IPS-NIHi7 (cell line): Measurements from ENCODE around the gene B4GALNT4.
"Not testable (repeated sequence)": the region's sequence is repeated elsewhere in the genome, so short reads cannot be mapped to it uniquely, and the experiment has no call there.

Experiments
- DNase-seq: peaks from one replicate; pipeline ENCODE4 v3.0.0; 2012; ENCODE audit warnings: mixed read lengths; ENCODE audit errors: extremely low spot score

B4GALNT4 gene

GRCh38 chr11:392102-392777, 22.9 kb downstream of the B4GALNT4 start:
- no peak for DNase-seq

GRCh38 chr11:393219-394033, 24.1 kb downstream of the B4GALNT4 start:
- no peak for DNase-seq

- DNase-seq = peak; percentile 86
These were observed 24.9 kb downstream of the B4GALNT4 start, which contains the start of gene PKP3 for GRCh38 chr11:394034-394857. Gene PKP3, plus strand, starts transcription at chr11:394209. Its CDS starts 84 bp downstream, at chr11:394293.

- no peak for DNase-seq
These were observed 25.8 kb downstream of the B4GALNT4 start for GRCh38 chr11:394858-395655.

- no peak for DNase-seq
These were observed 26.6 kb downstream of the B4GALNT4 start for GRCh38 chr11:395866-396265.

GRCh38 chr11:396511-396947, 27.2 kb downstream of the B4GALNT4 start:
- peak; percentile 50 for DNase-seq

GRCh38 chr11:396948-397548, 27.7 kb downstream of the B4GALNT4 start:
- no peak for DNase-seq

- no peak for DNase-seq
These were observed 29.5 kb downstream of the B4GALNT4 start for GRCh38 chr11:398826-399225.

- DNase-seq = no peak
These were observed 30.5 kb downstream of the B4GALNT4 start for GRCh38 chr11:399731-400211.

- no peak for DNase-seq
These were observed 31.0 kb downstream of the B4GALNT4 start for GRCh38 chr11:400241-400689.

GRCh38 chr11:401196-401595, 31.9 kb downstream of the B4GALNT4 start:
- DNase-seq = not testable (repeated sequence)

- DNase-seq = no peak
These were observed 33.9 kb downstream of the B4GALNT4 start for GRCh38 chr11:403021-403760.

- DNase-seq = no peak
These were observed 34.6 kb downstream of the B4GALNT4 start for GRCh38 chr11:403761-404431.

- DNase-seq = no peak
These were observed 35.4 kb downstream of the B4GALNT4 start for GRCh38 chr11:404551-405264.

- DNase-seq = no peak
These were observed 36.1 kb downstream of the B4GALNT4 start for GRCh38 chr11:405323-405953.

GRCh38 chr11:405954-406795, 36.9 kb downstream of the B4GALNT4 start:
- DNase-seq = no peak
